KOPT-K1 (cell line): ENCODE data around the gene ZNF566.
"Not testable (repeated sequence)": the region's sequence is repeated elsewhere in the genome, so short reads cannot be mapped to it uniquely, and the experiment has no call there.

Experiments
- H3K27ac ChIP-seq: fragments of 200-600 bp; sonication (generic); 2 replicates; pipeline ENCODE4 v1.5.1; 2016; ENCODE audit warnings: antibody characterized with exemption, mild to moderate bottlenecking, low read depth, low read length; ENCODE audit not compliant: poor library complexity, severe bottlenecking
- H3K36me3 ChIP-seq: fragments of 200-600 bp; sonication (generic); 2 replicates; pipeline ENCODE4 v1.5.1; 2017; ENCODE audit warnings: antibody characterized with exemption, mild to moderate bottlenecking, low read length, moderate library complexity; ENCODE audit not compliant: insufficient read depth
- H3K9me3 ChIP-seq: fragments of 200-600 bp; sonication (generic); 2 replicates; pipeline ENCODE4 v1.5.1; 2017; ENCODE audit warnings: antibody characterized with exemption, low read length, mild to moderate bottlenecking; ENCODE audit not compliant: insufficient read depth, poor library complexity, severe bottlenecking

The ZNF566 gene

DNA sequence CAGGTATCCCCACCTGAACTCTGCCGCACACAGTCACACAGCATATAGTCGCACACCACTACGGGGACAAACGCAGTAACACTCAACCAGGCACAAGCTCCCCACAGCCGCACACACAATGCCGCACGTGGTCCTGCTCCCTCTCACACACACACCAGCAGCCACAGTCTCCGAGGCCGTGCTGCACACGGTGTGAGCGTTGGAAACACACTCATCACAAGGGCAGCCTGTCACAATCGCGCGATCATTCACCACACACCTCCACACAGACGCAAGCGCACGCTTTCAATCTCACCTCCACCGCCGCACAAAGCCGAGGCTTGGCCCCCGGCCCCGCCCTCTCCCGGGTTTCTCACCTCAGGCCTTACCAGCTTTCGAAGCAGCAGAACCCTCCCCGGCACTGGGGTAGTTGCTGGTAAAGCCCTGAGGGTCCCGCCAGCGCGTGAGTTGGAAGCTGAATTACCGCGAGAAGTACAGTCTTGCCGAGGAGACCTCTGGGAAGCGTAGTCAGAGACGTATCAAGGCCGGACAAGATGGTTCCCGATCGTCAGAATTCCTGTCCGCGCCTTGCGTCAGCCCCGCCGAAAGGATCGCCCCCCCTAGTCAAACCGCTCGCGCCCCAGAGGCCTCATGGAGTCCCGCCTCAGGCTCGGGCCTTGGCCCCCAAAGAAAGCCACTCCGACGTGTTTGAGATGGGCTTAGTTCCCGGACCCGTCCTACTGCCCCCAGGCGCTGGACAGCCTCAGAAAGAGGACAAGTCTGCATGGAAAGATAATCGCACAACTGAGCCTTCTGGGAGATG is at the start of gene ZNF566:
Gene ZNF566 (minus strand): TSS at position 444 of the 802 bp plus-strand sequence. CDS start 13,004 bp downstream, outside the sequence.
- peak within 1 kb of the TSS; percentile 85 for H3K27ac ChIP-seq
- H3K36me3 ChIP-seq = peaks cover 11% of the 10 kb centered on the region
- H3K9me3 ChIP-seq = peaks cover 23% of the 10 kb centered on the region

DNA sequence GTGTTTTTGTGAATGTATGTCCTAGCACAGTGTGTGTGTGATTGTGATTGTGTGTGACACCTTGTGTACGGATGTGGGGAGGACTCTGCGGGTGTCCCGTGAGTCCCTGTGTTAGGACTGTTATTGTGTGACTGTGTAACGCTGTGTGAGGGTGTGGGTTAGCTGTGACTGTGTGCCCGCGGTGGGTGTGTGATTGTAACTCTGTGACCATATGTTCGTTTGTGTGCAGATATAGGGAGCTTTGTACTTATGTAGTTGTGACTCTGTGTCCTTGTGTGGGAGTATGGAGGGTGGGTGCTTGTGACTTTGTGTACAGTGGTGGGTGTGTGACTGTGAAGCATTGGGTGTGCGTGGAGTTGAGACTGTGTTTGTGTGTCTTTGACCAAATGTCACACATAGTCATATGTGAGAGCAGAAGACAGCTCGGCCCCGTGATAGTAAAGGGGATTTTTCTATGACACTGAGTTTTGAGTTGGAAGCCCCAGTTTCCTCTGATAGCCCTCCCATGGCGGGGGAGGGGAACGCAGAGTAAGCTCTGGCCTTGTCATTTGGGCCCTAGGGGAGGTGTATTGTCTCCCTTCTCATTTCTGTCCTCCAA is 39.7 kb upstream of the ZNF566 start:
- peaks cover 44% of the 10 kb centered on the region for H3K9me3 ChIP-seq

DNA sequence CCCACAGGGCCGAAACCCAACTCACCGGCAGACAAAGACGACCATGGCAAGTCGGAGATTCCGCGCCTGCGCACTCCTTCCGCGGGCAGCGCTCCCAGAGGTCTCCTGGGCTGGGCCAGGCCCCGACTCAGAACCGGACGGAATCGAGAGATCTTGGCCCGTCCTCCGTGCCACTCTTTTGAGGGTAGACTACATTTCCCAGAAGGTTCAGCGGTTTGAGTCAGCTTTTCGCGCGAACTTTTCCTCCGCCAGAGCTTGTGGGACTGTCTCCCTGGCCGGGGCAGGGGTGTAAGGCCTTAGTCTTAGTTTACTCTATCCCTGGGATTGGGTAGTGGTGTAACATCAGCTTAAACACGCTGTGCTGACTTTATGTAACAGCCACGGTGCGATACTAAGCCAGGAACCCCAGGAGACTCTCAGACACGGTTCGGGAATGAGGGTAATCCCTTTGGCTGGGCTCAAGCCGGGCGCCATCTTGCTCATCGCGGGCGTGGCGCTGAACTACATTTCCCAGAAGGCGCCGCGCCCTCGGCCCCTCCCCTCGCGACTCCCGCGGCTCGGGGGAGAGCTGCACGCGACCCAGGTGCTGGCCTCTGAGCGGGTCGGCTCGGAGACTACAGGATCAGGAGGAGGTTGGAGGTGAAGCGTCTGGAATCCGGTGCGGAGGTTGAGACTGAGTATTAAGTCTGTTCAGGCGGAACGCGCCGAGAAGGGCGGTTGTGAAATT is 39.0 kb upstream of the ZNF566 start, which contains the start of gene ZNF260:
Gene ZNF260 (minus strand): TSS at position 78 of the 727 bp plus-strand sequence. CDS start 13,033 bp downstream, outside the sequence.
- Histone ChIP-seq H3K9me3 (peaks cover 44% of the 10 kb centered on the region), H3K27ac (peak within 1 kb of the TSS; percentile 75), H3K36me3 (peaks cover 28% of the 10 kb centered on the region)

More for the DNA sequence above, 39.7 kb upstream of the ZNF566 start:
- Histone ChIP-seq H3K36me3 (peaks cover 26% of the 10 kb centered on the region), H3K27ac (peak overlapping the region; percentile 75)

DNA sequence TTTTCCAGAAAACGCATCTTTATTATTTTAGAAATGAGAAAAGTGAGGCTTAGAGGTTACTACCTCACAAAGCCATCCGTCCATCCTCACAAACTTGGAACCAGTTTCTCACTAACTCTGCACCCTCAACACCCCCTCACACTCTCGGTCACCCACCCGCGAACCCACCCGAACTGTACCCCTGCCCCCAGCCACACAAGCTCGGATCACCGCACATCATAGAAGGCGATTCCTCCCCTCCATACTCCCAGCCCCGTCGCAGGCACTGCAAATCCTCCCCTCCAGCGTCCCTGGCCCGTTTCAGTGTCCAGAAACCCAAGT is 38.5 kb upstream of the ZNF566 start:
- Histone ChIP-seq H3K9me3 (peaks cover 44% of the 10 kb centered on the region), H3K27ac (peak overlapping the region; percentile 75), H3K36me3 (peaks cover 34% of the 10 kb centered on the region)

DNA sequence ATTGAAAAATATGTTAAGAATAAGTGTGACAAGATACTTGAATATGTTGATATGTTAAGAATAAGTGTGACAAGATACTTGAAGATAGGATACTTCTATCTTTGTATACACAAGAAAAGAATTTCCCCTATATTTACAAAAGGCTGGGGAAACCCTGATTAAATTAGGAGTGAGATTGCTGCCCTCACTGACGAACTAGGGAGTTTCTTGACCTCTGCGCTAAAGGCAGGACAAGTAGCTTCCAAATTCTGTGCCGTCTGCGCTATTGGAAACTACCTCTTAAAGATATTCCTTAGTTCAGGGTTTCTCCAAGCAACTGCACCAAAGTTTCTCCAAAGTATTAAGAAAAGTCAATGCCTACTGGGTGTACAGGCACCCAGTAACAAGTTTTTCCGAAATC is 38.0 kb upstream of the ZNF566 start:
- peaks cover 38% of the 10 kb centered on the region for H3K36me3 ChIP-seq
- peaks cover 44% of the 10 kb centered on the region for H3K9me3 ChIP-seq
- H3K27ac ChIP-seq = peak overlapping the region; percentile 75

DNA sequence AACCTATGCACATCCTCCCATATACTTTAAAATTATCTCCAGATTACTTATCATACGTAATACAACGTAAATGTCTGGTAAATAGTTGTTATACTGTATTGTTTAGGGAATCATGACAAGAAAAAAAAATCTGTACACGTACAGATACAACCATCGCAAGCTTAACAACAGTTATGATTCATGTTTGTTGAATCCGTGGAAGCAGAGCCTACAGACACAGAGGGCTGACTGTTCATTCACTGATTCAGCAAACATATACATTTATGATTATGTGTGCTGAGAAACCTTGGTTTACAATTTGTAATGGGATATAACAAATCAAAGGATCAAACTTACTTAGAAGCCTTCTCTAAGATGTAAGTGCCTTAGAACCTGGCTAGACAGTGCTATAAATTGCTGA is 37.2 kb upstream of the ZNF566 start:
- Histone ChIP-seq H3K27ac (no peak overlapping the region), H3K36me3 (peaks cover 45% of the 10 kb centered on the region), H3K9me3 (peaks cover 48% of the 10 kb centered on the region)

DNA sequence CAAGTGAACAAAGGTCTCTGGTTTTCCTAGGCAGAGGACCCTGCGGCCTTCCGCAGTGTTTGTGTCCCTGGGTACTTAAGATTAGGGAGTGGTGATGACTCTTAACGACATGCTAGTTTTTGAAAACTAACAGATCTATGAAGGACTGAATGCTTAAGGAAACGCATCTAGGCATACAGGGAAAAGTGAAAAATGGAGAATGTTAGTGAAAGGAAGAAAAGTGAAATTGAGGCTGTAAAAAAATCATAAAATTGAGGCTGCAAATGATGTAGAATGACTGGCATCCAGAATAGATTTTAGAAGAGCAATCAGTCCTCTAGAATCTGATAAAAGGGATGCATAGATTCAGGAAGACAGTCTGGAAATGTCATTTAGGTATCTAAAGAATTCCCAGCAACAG is 35.3 kb upstream of the ZNF566 start:
- Histone ChIP-seq H3K36me3 (peaks cover 65% of the 10 kb centered on the region), H3K27ac (no peak overlapping the region), H3K9me3 (peaks cover 63% of the 10 kb centered on the region)

DNA sequence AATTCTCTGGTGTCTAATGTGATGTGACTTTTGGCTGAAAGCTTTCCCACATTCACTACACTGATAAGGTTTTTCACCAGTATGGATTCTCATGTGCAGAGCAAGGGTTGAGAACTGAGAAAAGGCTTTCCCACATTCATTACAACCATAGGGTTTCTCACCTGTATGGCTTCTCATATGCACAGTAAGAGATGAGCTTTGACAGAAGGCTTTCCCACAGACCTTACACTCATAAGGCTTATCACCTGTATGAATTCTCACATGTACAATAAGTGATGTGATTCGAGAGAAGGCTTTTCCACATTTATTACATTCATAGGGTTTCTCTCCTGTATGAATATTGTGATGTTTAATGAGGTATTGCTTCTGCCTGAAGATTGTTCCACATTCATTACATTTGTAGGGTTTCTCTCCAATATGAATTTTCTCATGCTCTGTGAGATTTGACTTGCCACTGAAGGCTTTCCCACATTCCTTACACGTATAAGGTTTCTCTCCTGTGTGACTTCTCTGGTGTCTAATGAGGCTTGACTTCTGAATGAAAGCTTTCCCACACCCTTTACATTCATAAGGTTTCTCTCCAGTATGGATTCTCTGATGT is 24.8 kb upstream of the ZNF566 start:
- Histone ChIP-seq H3K9me3 (peaks cover 100% of the 10 kb centered on the region), H3K27ac (no peak overlapping the region), H3K36me3 (peaks cover 76% of the 10 kb centered on the region)

DNA sequence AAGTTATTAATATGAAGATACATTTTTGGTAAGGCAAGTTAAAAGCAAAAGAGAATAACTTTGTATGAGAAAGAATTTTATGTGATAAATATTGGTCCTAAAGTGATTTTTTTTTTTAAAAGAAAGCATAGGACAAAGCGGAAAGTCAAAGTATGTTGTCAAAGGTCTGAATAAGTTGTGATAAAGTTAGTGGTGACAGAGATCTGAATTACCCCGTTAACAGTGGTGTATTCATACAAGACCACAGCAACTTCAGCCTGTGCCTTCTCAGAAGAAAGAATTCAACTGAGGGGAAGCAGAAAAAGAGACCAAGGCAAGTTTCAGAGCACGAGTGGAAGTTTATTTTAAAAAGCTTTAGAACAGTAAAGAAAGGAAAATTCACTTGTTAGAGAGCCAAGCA is 19.0 kb upstream of the ZNF566 start:
- Histone ChIP-seq H3K9me3 (peaks cover 98% of the 10 kb centered on the region), H3K36me3 (peaks cover 18% of the 10 kb centered on the region), H3K27ac (no peak overlapping the region)

DNA sequence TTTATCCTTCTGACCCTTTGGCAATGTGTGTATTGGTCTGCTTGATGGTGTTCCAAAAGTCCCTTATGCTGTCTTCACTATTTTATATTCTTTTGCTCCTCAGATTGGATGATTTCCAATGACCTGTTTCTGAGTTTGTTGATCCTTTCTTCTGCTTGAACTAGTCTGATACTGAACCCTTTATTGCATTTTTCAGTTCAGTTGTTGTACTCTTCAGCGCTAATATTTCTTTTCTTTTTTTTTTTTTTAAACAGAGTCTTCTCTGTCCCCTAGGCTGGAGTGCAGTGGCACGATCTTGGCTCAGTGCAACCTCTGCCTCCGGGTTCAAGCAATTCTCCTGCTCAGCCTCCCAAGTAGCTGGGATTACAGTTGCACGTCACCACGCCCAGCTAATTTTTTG is 12.6 kb upstream of the ZNF566 start:
- peaks cover 82% of the 10 kb centered on the region for H3K9me3 ChIP-seq
- H3K36me3 ChIP-seq = no peaks in the 10 kb centered on the region
- no peak overlapping the region for H3K27ac ChIP-seq

DNA sequence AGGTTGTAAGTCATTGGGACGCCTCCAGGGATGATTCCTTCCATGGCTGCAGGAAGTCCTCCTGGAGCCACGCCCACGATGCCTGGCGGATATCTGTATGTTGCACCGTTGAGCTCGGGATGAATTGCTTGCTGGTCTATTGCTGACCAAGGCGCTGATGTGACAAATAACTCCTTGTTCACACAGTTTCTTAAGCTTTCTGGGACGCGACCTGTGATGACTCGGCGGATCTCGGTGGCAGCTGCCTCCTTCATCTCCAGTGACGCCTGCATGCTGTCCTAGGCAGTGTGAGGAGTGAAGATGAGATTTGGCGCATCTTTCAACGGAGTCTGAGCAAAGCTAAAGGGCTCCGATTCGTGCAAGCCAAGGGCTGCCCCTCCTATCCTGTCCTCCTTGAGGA is 7.6 kb upstream of the ZNF566 start:
- Histone ChIP-seq H3K36me3 (no peaks in the 10 kb centered on the region), H3K9me3 (peaks cover 64% of the 10 kb centered on the region), H3K27ac (no peak overlapping the region)

DNA sequence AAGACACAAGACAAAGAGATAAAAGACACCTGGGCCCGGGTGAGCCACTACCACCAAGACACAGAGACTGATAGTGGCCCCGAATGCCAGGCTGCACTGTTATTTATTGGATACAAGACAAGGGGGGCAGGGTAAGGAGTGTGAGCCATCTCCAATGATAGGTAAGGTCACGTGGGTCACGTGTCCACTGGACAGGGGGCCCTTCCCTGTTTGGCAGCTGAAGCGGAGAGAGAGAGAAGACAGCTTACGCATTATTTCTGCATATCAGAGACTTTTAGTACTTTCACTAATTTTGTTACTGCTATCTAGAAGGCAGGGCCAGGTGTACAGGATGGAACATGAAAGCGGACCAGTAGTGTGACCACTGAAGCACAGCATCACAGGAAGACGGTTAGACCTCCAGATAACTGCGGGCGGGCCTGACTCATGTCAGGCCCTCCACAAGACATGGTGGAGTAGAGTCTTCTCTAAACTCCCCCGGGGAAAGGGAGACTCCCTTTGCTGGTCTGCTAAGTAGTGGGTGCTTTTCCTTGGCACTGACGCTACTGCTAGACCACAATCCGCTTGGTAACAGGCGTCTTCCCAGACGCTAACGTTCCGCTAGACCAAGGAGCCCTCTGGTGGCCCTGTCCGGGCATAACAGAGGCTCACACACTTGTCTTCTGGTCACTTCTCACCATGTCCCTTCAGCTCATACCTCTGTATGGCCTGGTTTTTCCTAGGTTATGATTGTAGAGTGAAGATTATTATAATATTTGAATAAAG is 3.5 kb upstream of the ZNF566 start:
- H3K27ac ChIP-seq, H3K36me3 ChIP-seq: not testable (repeated sequence)
- H3K9me3 ChIP-seq = peaks cover 40% of the 10 kb centered on the region

DNA sequence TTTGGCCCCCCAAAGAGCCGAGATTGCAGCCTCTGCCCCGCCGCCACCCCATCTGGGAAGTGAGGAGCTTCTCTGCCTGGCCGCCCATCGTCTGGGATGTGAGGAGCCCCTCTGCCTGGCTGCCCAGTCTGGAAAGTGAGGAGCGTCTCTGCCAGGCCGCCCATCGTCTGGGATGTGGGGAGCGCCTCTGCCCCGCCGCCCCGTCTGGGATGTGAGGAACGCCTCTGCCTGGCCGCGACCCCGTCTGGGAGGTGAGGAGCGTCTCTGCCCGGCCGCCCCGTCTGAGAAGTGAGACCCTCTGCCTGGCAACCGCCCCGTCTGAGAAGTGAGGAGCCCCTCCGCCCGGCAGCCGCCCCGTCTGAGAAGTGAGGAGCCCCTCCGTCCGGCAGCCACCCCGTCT is 1.5 kb upstream of the ZNF566 start:
- peak overlapping the region; percentile 85 for H3K27ac ChIP-seq
- peaks cover 19% of the 10 kb centered on the region for H3K9me3 ChIP-seq
- H3K36me3 ChIP-seq = not testable (repeated sequence)

DNA sequence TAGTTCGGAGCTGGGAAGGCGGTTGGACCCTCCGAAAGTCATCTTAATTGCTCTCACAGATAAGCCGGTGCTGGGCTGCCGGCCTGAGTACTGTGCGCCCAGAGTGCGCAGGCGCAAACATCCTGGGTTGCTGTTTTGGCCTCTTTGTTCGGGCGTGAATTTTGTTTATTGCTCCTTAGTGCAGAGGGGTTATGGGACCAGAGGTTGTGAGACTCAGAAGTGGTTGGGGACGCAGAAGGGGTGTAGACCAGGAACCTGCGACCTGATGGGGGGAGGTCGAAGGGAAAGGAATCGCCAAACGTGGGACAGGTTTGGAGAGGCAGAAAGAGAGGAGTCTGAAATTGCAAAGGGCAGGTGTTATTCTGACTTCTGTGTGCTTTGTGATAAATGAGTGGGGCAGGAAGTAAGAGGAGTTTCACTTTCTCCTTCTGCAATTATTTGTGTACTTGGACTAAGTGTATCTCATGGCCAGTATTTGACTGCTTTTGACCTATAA is 607 bp upstream of the ZNF566 start:
- peaks cover 11% of the 10 kb centered on the region for H3K36me3 ChIP-seq
- H3K9me3 ChIP-seq = peaks cover 19% of the 10 kb centered on the region
- peak overlapping the region; percentile 85 for H3K27ac ChIP-seq
